NK-92 (cell line): Measurements from ENCODE around the gene SNAPC4.
"Not testable (repeated sequence)": the region's sequence is repeated elsewhere in the genome, so short reads cannot be mapped to it uniquely, and the experiment has no call there.

Experiments
- DNase-seq: peaks from one replicate; lab custom pipeline; 2025; ENCODE audit not compliant: unreplicated experiment; lab: John Stamatoyannopoulos, UW

SNAPC4 gene

DNA sequence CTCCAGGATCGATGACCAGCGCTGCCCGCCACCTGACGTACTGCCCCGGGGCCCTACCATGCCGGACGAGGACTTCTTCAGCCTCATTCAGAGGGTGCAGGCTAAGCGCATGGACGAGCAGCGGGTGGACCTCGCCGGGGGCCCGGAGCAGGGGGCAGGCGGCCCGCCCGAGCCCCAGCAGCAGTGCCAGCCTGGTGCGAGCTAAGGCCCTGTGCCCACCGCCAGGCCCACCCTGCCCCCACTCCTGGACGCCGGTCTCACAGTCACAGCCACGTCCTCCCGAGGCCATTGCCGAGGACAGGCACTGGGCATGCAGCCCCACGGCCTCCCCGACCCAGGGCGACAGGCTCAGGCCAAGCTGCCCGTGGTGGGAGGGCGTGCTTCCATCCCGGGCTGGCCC is 42.0 kb downstream of the SNAPC4 start:
- no peak for DNase-seq

GRCh38 chr9:136357202-136357725 is 42.7 kb downstream of the SNAPC4 start:
- no peak for DNase-seq

DNA sequence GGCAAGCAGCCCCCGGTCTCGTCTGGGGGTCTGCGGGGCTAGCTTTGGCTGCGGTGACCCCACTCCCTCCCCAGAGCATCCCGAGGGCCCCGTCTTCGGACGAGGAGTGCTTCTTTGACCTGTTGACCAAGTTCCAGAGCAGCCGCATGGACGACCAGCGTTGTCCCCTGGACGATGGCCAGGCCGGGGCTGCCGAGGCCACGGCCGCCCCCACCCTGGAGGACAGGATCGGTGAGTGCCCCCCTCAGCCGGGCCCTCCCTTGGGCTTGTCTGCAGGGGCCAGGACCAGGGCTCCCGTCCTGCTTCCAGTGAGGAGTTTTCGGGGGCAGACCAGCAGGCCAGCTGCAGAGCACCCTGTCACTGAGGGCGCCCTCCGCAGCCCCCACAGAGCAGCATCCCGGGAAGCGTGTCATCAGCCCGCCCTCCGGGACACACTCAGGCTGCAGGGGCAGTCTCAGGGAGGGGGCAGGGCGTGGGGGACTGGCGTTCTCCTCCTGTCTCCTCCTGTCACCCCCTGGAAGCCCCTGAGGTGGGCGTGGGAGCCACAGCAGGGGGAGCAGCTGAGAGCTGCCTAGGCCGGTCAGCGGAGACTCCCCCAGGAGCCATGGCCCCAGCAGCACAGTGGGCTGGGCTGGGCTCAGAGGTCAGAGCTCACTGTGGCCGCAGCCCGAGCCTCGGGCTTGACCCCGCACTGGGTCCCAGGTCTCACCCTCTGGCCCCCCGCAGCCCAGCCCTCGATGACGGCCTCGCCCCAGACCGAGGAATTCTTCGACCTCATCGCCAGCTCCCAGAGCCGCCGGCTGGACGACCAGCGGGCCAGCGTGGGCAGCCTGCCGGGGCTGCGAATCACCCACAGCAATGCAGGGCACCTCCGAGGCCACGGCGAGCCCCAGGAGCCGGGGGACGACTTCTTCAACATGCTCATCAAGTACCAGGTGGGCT is 44.1 kb downstream of the SNAPC4 start:
- no peak for DNase-seq

GRCh38 chr9:136354592-136355085 is 45.3 kb downstream of the SNAPC4 start:
- DNase-seq = no peak

- DNase-seq = no peak
Observed at GRCh38 chr9:136353757-136354488, 46.0 kb downstream of the SNAPC4 start.

- no peak for DNase-seq
Observed at GRCh38 chr9:136353088-136353487, 46.9 kb downstream of the SNAPC4 start.

GRCh38 chr9:136352682-136353081 is 47.3 kb downstream of the SNAPC4 start:
- no peak for DNase-seq

DNA sequence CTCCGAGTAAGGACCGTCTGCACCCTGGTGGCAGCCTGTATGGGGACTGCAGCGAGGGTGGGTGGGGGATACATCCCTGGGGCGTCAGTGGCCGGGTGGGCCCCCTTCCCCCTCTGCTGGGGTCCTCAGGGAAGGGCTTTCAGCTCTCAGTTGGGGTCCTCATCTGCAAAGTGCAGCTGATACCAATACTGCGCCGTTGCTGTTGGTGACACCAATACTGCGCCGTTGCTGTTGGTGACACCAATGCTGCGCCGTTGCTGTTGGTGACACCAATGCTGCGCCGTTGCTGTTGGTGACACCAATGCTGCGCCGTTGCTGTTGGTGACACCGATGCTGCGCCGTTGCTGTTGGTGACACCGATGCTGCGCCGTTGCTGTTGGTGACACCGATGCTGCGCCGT is 48.1 kb downstream of the SNAPC4 start:
- DNase-seq = not testable (repeated sequence)

- DNase-seq = no peak
Observed at GRCh38 chr9:136351252-136351800, 48.6 kb downstream of the SNAPC4 start.
